Stomach (tissue), 9 donors: ENCODE data around the gene SQSTM1. TPM values are rescaled to one million over a fixed set of nuclear protein-coding genes. Genes with fewer than 3 reads are reported as not detected.

Experiments used
- DNase-seq, 2 donors: peaks; one replicate each; pipeline versions ENCODE4 v3.0.0 to v3.0.0-alpha.2; 2013 to 2019
- H3K27ac ChIP-seq, 5 donors: fragments of 200-600 bp in 4 of 5; sonication (generic) in 4 of 5; one replicate each; pipeline ENCODE4 v1.5.1; 2013 to 2019; ENCODE audit warnings: mild to moderate bottlenecking in 1 of 5, moderate library complexity in 1 of 5
- H3K27me3 ChIP-seq, 3 donors: fragments of 200-600 bp; sonication (generic); one replicate each; pipeline ENCODE4 v1.5.1; 2017 to 2019; ENCODE audit warnings: mixed run types in 1 of 3
- H3K36me3 ChIP-seq, 4 donors: fragments of 200-600 bp; sonication (generic); 1 replicate in 3 of 4; 2 replicates in 1 of 4; pipeline ENCODE4 v1.5.1; 2016 to 2019
- H3K4me1 ChIP-seq, 4 donors: fragments of 200-600 bp; sonication (generic); one replicate each; pipeline ENCODE4 v1.5.1; 2016 to 2019
- H3K4me3 ChIP-seq, 4 donors: fragments of 200-600 bp; sonication (generic) in 3 of 4; one replicate each; pipeline ENCODE4 v1.5.1; 2016 to 2019; ENCODE audit warnings: mild to moderate bottlenecking in 1 of 4
- H3K9me3 ChIP-seq, 4 donors: fragments of 200-600 bp; sonication (generic); one replicate each; pipeline ENCODE4 v1.5.1; 2016 to 2019
- EP300 ChIP-seq: sonication (generic); formaldehyde crosslinking; IDR thresholded peaks from one replicate; pipeline ENCODE4 v1.6.1; 2017; ENCODE audit warnings: antibody characterized with exemption
- POLR2A ChIP-seq, 4 donors: fragments of 450-650 bp; IDR thresholded peaks; one replicate each; pipeline ENCODE4 v1.6.1; 2016; ENCODE audit warnings: antibody characterized with exemption in 4 of 4, control low read depth in 2 of 4, mild to moderate bottlenecking in 1 of 4, moderate library complexity in 1 of 4
- POLR2AphosphoS5 ChIP-seq, 3 donors: sonication (generic); formaldehyde crosslinking; IDR thresholded peaks; one replicate each; pipeline ENCODE4 v1.6.1; 2016; ENCODE audit warnings: antibody characterized with exemption in 3 of 3
- WGBS, 5 donors: extraction: QIAGEN DNeasy Blood & Tissue Kit in 3 of 5; methylation state at CpG; one replicate each; pipeline versions ENCODE4 v1.1.5 to v1.1.7; 2013 to 2018; 5-methylcytosine and 5-hydroxymethylcytosine counted together
- intact Hi-C: fragments of 100-400 bp; cut with DNase I; formaldehyde crosslinking; loops from one replicate; pipeline ENCODE4 v1.15.1; 2023; ENCODE audit warnings: low total_unique reads
- polyA plus RNA-seq, 3 donors: library from polyadenylated mRNA; stranded (reverse); fragments of 200-250 nt; gene quantifications; one replicate each; pipeline ENCODE4 v1.2.3, GENCODE V29; 2013
- total RNA-seq, 5 donors: library from RNA; depleted of rRNA; stranded (reverse); fragments of >200 nt; gene quantifications; one replicate each; pipeline versions ENCODE4 v1.1.0 to v1.2.3, GENCODE V29; 2014 to 2016
- TF ChIP-seq, protein P1 (sequence below), 7 experiments: fragments of 450-650 bp in 4 of 7; fragments of 200-600 bp in 3 of 7; sonication (generic) in 3 of 7; IDR thresholded peaks; one replicate each; pipeline ENCODE4 v1.5.1; 2016 to 2019; ENCODE audit warnings: antibody characterized with exemption in 7 of 7, control low read depth in 2 of 7, mild to moderate bottlenecking in 1 of 7
- donor health status: healthy with polysubstance abuse.
- donor health status: Bipolar disorder and iron deficiency.
- donor health status: healthy.

The SQSTM1 gene
- total and polyA plus RNA-seq, 8 donors: 163 to 693 (median 356) TPM

GRCh38 chr5:179860301-179860700 lies 39.6 kb downstream of the SQSTM1 start:
- peaks cover 0 to 6% (median 0%) of the 10 kb centered on the region in 4 donors for H3K9me3 ChIP-seq
- WGBS, 5 donors: 66 to 85% (median 76%) methylated on average over 11 of the region's 11 CpGs
- TF ChIP-seq POLR2AphosphoS5 (IDR thresholded peaks at IDR 0.05) (no peak), POLR2A (IDR thresholded peaks at IDR 0.05) (no peak), EP300 (no peak)
- TF ChIP-seq, protein P1, sequence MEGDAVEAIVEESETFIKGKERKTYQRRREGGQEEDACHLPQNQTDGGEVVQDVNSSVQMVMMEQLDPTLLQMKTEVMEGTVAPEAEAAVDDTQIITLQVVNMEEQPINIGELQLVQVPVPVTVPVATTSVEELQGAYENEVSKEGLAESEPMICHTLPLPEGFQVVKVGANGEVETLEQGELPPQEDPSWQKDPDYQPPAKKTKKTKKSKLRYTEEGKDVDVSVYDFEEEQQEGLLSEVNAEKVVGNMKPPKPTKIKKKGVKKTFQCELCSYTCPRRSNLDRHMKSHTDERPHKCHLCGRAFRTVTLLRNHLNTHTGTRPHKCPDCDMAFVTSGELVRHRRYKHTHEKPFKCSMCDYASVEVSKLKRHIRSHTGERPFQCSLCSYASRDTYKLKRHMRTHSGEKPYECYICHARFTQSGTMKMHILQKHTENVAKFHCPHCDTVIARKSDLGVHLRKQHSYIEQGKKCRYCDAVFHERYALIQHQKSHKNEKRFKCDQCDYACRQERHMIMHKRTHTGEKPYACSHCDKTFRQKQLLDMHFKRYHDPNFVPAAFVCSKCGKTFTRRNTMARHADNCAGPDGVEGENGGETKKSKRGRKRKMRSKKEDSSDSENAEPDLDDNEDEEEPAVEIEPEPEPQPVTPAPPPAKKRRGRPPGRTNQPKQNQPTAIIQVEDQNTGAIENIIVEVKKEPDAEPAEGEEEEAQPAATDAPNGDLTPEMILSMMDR (IDR thresholded peaks at IDR 0.05): no peak
- no peak overlapping the region for H3K4me3 ChIP-seq
- DNase-seq: no peak
- no peak overlapping the region for H3K27ac ChIP-seq
- peaks cover 29 to 38% (median 33%) of the 10 kb centered on the region in 4 donors for H3K36me3 ChIP-seq
- H3K27me3 ChIP-seq: no peaks in the 10 kb centered on the region
- intact Hi-C loops: no loop called here
- H3K4me1 ChIP-seq: peaks cover 0 to 33% (median 26%) of the 10 kb centered on the region in 4 donors

- H3K36me3 ChIP-seq: peaks cover 34 to 58% (median 53%) of the 10 kb centered on the region in 4 donors
- peaks cover 0 to 24% (median 21%) of the 10 kb centered on the region in 4 donors for H3K4me1 ChIP-seq
- WGBS, 5 donors: 93 to 100% (median 98%) methylated on average over 2 of the region's 2 CpGs
- no peak overlapping the region for H3K4me3 ChIP-seq
- TF ChIP-seq POLR2AphosphoS5 (IDR thresholded peaks at IDR 0.05) (no peak), POLR2A (IDR thresholded peaks at IDR 0.05) (no peak), EP300 (no peak)
- TF ChIP-seq, protein P1 (IDR thresholded peaks at IDR 0.05): no peak
- H3K9me3 ChIP-seq: peaks cover 0 to 6% (median 0%) of the 10 kb centered on the region in 4 donors
- DNase-seq: no peak
- intact Hi-C loops: no loop called here
- no peak overlapping the region for H3K27ac ChIP-seq
- H3K27me3 ChIP-seq: no peaks in the 10 kb centered on the region
Observed at GRCh38 chr5:179862296-179862695, 41.6 kb downstream of the SQSTM1 start.

GRCh38 chr5:179862891-179863290 lies 42.2 kb downstream of the SQSTM1 start:
- no peak for TF ChIP-seq POLR2AphosphoS5 (IDR thresholded peaks at IDR 0.05)
- TF ChIP-seq, protein P1 (IDR thresholded peaks at IDR 0.05): no peak
- no peak for TF ChIP-seq POLR2A (IDR thresholded peaks at IDR 0.05)
- no peak for TF ChIP-seq EP300
- WGBS, 5 donors: 93 to 99% (median 98%) methylated on average over 8 to 9 of the region's 9 CpGs
- H3K36me3 ChIP-seq: peaks cover 37 to 64% (median 59%) of the 10 kb centered on the region in 4 donors

GRCh38 chr5:179863449-179864085 lies 42.9 kb downstream of the SQSTM1 start:
- intact Hi-C loops: no loop called here
- Histone ChIP-seq H3K4me3 (no peak overlapping the region), H3K27me3 (no peaks in the 10 kb centered on the region), H3K36me3 (peaks cover 37 to 70% (median 65%) of the 10 kb centered on the region in 4 donors), H3K9me3 (peaks cover 0 to 6% (median 0%) of the 10 kb centered on the region in 4 donors), H3K27ac (no peak overlapping the region), H3K4me1 (peaks cover 0 to 14% (median 12%) of the 10 kb centered on the region in 4 donors)
- no peak for DNase-seq
- TF ChIP-seq POLR2AphosphoS5 (IDR thresholded peaks at IDR 0.05) (no peak), EP300 (no peak), POLR2A (IDR thresholded peaks at IDR 0.05) (no peak)
- TF ChIP-seq, protein P1 (IDR thresholded peaks at IDR 0.05): no peak
- 91 to 96% (median 96%) methylated on average over 26 to 31 of the region's 31 CpGs for WGBS, 5 donors

More at GRCh38 chr5:179862891-179863290, 42.2 kb downstream of the SQSTM1 start:
- Histone ChIP-seq H3K9me3 (peaks cover 0 to 6% (median 0%) of the 10 kb centered on the region in 4 donors), H3K27me3 (no peaks in the 10 kb centered on the region), H3K27ac (no peak overlapping the region), H3K4me3 (no peak overlapping the region), H3K4me1 (peaks cover 0 to 18% (median 16%) of the 10 kb centered on the region in 4 donors)
- DNase-seq: no peak
- intact Hi-C loops: no loop called here
